SK-N-SH treated with all-trans-retinoic acid at 6 μM for 48 hours (cell line): ENCODE measurements around the gene TXNRD2.

ENCODE experiments used
- ARNTL ChIP-seq: fragments of 450-650 bp; formaldehyde crosslinking; IDR thresholded peaks from 2 replicates; pipeline ENCODE4 v1.5.0; 2020; ENCODE audit warnings: low read depth, mild to moderate bottlenecking, moderate library complexity, borderline replicate concordance
- GLIS3 ChIP-seq: fragments of 250-450 bp; sonication (Bioruptor Pico); IDR thresholded peaks from 2 replicates; pipeline ENCODE4 v1.5.0; 2020; ENCODE audit warnings: mild to moderate bottlenecking, moderate library complexity
- POU6F1 ChIP-seq: fragments of 250-450 bp; sonication (Bioruptor Pico); IDR thresholded peaks from 2 replicates; pipeline ENCODE4 v1.8.0; 2021; ENCODE audit warnings: low read depth, mild to moderate bottlenecking, moderate library complexity, borderline replicate concordance
- SNAI2 ChIP-seq: fragments of 250-450 bp; sonication (Bioruptor Pico); IDR thresholded peaks from 2 replicates; pipeline ENCODE4 v1.5.0; 2020; ENCODE audit warnings: mild to moderate bottlenecking, moderate library complexity
- TOX ChIP-seq: fragments of 250-450 bp; sonication (Bioruptor Pico); IDR thresholded peaks from 2 replicates; pipeline ENCODE4 v1.8.0; 2021; ENCODE audit warnings: mild to moderate bottlenecking, moderate library complexity, borderline replicate concordance
- TSHZ2 ChIP-seq: fragments of 250-450 bp; sonication (Bioruptor Pico); IDR thresholded peaks from 2 replicates; pipeline ENCODE4 v1.5.0; 2020; ENCODE audit warnings: mild to moderate bottlenecking, moderate library complexity
- ZC3H10 ChIP-seq: fragments of 250-450 bp; sonication (Bioruptor Pico); IDR thresholded peaks from 2 replicates; pipeline ENCODE4 v1.5.1; 2021; ENCODE audit warnings: mild to moderate bottlenecking, moderate library complexity
- ZFP3 ChIP-seq: fragments of 250-450 bp; sonication (Bioruptor Pico); IDR thresholded peaks from 2 replicates; pipeline ENCODE4 v1.5.0; 2020; ENCODE audit warnings: mild to moderate bottlenecking, moderate library complexity
- ZNF565 ChIP-seq: fragments of 450-650 bp; formaldehyde crosslinking; conservative IDR thresholded peaks from 2 replicates; pipeline ENCODE4 v1.5.0; 2020; ENCODE audit warnings: low read depth, mild to moderate bottlenecking, moderate library complexity
- ZNF70 ChIP-seq: fragments of 450-650 bp; formaldehyde crosslinking; IDR thresholded peaks from 2 replicates; pipeline ENCODE4 v1.5.0; 2020; ENCODE audit warnings: mild to moderate bottlenecking, moderate library complexity

GRCh38 chr22:19974935-19975706 lies 33.5 kb upstream of the TXNRD2 start:
- TF ChIP-seq ZNF70 (CRISPR knock-in tag) (no peak), ZFP3 (CRISPR knock-in tag) (no peak), ZNF565 (CRISPR knock-in tag) (no peak), ZC3H10 (CRISPR knock-in tag) (no peak), GLIS3 (CRISPR knock-in tag) (no peak), TOX (CRISPR knock-in tag) (no peak), SNAI2 (no peak), ARNTL (CRISPR knock-in tag) (no peak), POU6F1 (no peak), TSHZ2 (no peak)
